BJ (cell line): Measurements from ENCODE around the gene UBE2C. TPM values are rescaled to one million over a fixed set of nuclear protein-coding genes. Genes with fewer than 3 reads are reported as not detected.
"Not testable (repeated sequence)": the region's sequence is repeated elsewhere in the genome, so short reads cannot be mapped to it uniquely, and the experiment has no call there.

Experiments
- CTCF ChIA-PET: fragments of 350-600 bp; formaldehyde crosslinking; extraction: SDS; loops from one replicate; lab custom pipeline; 2021; ENCODE audit warnings: antibody characterized with exemption, inconsistent platforms; lab: Yijun Ruan, JAX
- POLR2A ChIA-PET: fragments of 300-600 bp; sonication (Branson Sonifier 250); formaldehyde crosslinking; extraction: SDS; loops from one replicate; lab custom pipeline; 2021; ENCODE audit warnings: antibody characterized with exemption; lab: Charles Lee
- DNase-seq: peaks from one replicate; pipeline ENCODE4 v3.0.0-alpha.2; 2011; ENCODE audit warnings: low read depth
- H3K27me3 ChIP-seq: 2 replicates; pipeline ENCODE4 v1.6.0; 2011; ENCODE audit warnings: low read length; ENCODE audit not compliant: control insufficient read depth, insufficient read depth
- H3K36me3 ChIP-seq: 2 replicates; pipeline ENCODE4 v1.5.1; 2011; ENCODE audit warnings: low read length; ENCODE audit not compliant: control insufficient read depth, insufficient read depth
- H3K4me3 ChIP-seq: 2 replicates; pipeline ENCODE4 v1.5.1; 2011; ENCODE audit warnings: low read depth, mild to moderate bottlenecking, control low read depth, low read length
- CTCF ChIP-seq: IDR thresholded peaks from 2 replicates; pipeline ENCODE4 v1.5.1; 2011; ENCODE audit warnings: low read depth, mild to moderate bottlenecking, control low read depth, inconsistent platforms, low read length, moderate library complexity; ENCODE audit not compliant: insufficient read depth
- polyA minus RNA-seq: library from RNA; depleted of rRNA, polyadenylated mRNA; stranded (reverse); fragments of >200 nt; gene quantifications from 2 replicates; pipeline ENCODE4 v1.2.3, GENCODE V29; 2011; rRNA and poly(A)+ RNA removed
- polyA plus RNA-seq: library from polyadenylated mRNA; depleted of rRNA; stranded (reverse); fragments of >200 nt; gene quantifications from 2 replicates; pipeline ENCODE4 v1.2.3, GENCODE V29; 2011; rRNA removed

The UBE2C gene
- polyA plus RNA-seq (70.6 and 90.8 TPM in 2 replicates), polyA minus RNA-seq (31.4 and 45.8 TPM in 2 replicates)

- H3K4me3 ChIP-seq: peak within 1 kb of the TSS; percentile 60
- no peak for TF ChIP-seq CTCF
- H3K36me3 ChIP-seq: peaks cover 13% of the 10 kb centered on the region
- peak; percentile 99 for DNase-seq
- H3K27me3 ChIP-seq: no peaks in the 10 kb centered on the region
- CTCF ChIA-PET: interaction anchor here (0.8 to 2.0 kb wide), 6 partner anchors 11 to 450 kb away, joined by 3 to 11 read pairs (median 3); partner anchors contain the start of gene SYS1
- POLR2A ChIA-PET: interaction anchor here (0.6 kb wide), 1 partner anchor 1502 kb away, joined by 3 read pairs; the partner anchor contains the start of gene FITM2
Measured at GRCh38 chr20:45812157-45813005, at the start of gene UBE2C. Gene UBE2C (plus strand): TSS chr20:45812644. CDS start chr20:45812696, 52 bp downstream.

- DNase-seq, H3K4me3 ChIP-seq, H3K27me3 ChIP-seq, H3K36me3 ChIP-seq, POLR2A ChIA-PET: not testable (repeated sequence)
- CTCF ChIA-PET: interaction anchor here (0.6 to 1.5 kb wide), 2 partner anchors 17 to 328 kb away, joined by 3 to 4 read pairs; no protein-coding TSS in a partner anchor
Measured at GRCh38 chr20:45764618-45765282, 47.7 kb upstream of the UBE2C start.

- ChIA-PET POLR2A (no interaction called here), CTCF (interaction anchor here (1.5 kb wide), 1 partner anchor 329 kb away, joined by 3 read pairs; no protein-coding TSS in a partner anchor)
- no peak for TF ChIP-seq CTCF
- DNase-seq: no peak
- Histone ChIP-seq H3K4me3 (no peak overlapping the region), H3K27me3 (peaks cover 8% of the 10 kb centered on the region), H3K36me3 (no peaks in the 10 kb centered on the region)
Measured at GRCh38 chr20:45765307-45765875, 47.1 kb upstream of the UBE2C start.

DNA sequence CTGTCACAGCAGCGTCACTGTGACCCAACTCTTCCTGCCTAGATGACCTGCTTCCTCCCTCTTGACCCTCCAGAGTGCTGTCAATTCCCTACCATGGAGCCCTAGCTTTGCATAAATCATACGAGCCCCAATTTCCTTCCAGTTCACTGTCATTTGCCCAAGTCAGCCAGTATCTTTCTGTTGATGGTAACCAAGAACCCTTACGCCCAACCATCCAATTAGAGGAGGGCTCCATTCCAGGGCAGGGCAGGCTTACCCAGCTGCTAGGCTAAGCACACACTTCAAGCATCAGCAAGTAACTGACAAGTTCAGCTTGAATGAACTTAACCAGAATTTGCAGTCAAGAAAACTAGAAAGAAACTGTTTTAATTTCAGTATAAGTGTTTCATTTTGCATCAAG is 46.5 kb upstream of the UBE2C start:
- Histone ChIP-seq H3K36me3 (no peaks in the 10 kb centered on the region), H3K4me3 (no peak overlapping the region), H3K27me3 (peaks cover 8% of the 10 kb centered on the region)
- POLR2A ChIA-PET: no interaction called here
- DNase-seq: no peak
- no peak for TF ChIP-seq CTCF
- CTCF ChIA-PET: interaction anchor here (1.5 kb wide), 1 partner anchor 329 kb away, joined by 3 read pairs; no protein-coding TSS in a partner anchor

- Histone ChIP-seq H3K36me3 (no peaks in the 10 kb centered on the region), H3K27me3 (peaks cover 11% of the 10 kb centered on the region), H3K4me3 (no peak overlapping the region)
- ChIA-PET CTCF (no interaction called here), POLR2A (no interaction called here)
- no peak for DNase-seq
- no peak for TF ChIP-seq CTCF
Measured at GRCh38 chr20:45768479-45768878, 44.0 kb upstream of the UBE2C start.
